K562 (cell line): ENCODE data around the gene DIS3L2. TPM values are rescaled to one million over a fixed set of nuclear protein-coding genes. Genes with fewer than 3 reads are reported as not detected.

Experiments
- ATAC-seq: fragments of 200-7000 bp; cut with Tn5 transposase; 3 replicates; pipeline ENCODE4 v1.9.1; 2020; ENCODE audit warnings: moderate library complexity
- BruUV-seq: library from RNA; stranded (reverse); fragments of 400-500 nt; replicated peaks from 2 replicates; lab custom pipeline; 2021; lab: Mats Ljungman, UMichigan
- CTCF ChIA-PET: fragments of 300-600 bp; formaldehyde crosslinking; extraction: SDS; loops from one replicate; lab custom pipeline; 2021; ENCODE audit warnings: low intra/inter-chr PET ratio; lab: Yijun Ruan, JAX
- POLR2A ChIA-PET: fragments of 300-600, 350-650 bp; sonication (Branson Sonifier 250); formaldehyde crosslinking; extraction: SDS; loops from one replicate; lab custom pipeline; 2021; ENCODE audit warnings: antibody characterized with exemption, inconsistent platforms; lab: Yijun Ruan, JAX
- DNase-seq, 4 experiments: peaks; one replicate each; pipeline versions ENCODE4 v3.0.0 to v3.0.0-alpha.2; 2011 to 2018; ENCODE audit warnings: low spot score in 3 of 4, mixed read lengths in 3 of 4; ENCODE audit errors: extremely low read depth in 1 of 4
- FAIRE-seq: peaks from 2 replicates; lab custom pipeline; 2011; peaks lifted over from hg19 to GRCh38; lab: Jason Lieb, UNC
- H2AFZ ChIP-seq: 2 replicates; pipeline ENCODE4 v1.6.0; 2011; ENCODE audit warnings: low read depth, low read length, control low read depth, inconsistent platforms
- H3K27ac ChIP-seq: fragments of 200-600 bp; 3 replicates; pipeline ENCODE4 v1.8.0; 2011; ENCODE audit warnings: low read depth, mild to moderate bottlenecking, control low read depth, inconsistent platforms, low read length, moderate library complexity, mixed read lengths; ENCODE audit errors: extremely low read depth
- H3K27me3 ChIP-seq, 2 experiments: fragments of 300-600 bp in 1 of 2; 2 replicates in 1 of 2; 3 replicates in 1 of 2; pipeline versions ENCODE4 v1.6.0 to v1.8.0; 2011; ENCODE audit warnings: inconsistent platforms in 2 of 2, low read length in 2 of 2, mild to moderate bottlenecking in 1 of 2, mixed read lengths in 1 of 2, moderate library complexity in 1 of 2; ENCODE audit not compliant: control insufficient read depth in 2 of 2, insufficient read depth in 2 of 2
- H3K36me3 ChIP-seq: fragments of 300-600 bp; 3 replicates; pipeline ENCODE4 v1.8.0; 2011; ENCODE audit warnings: mild to moderate bottlenecking, low read length, inconsistent platforms; ENCODE audit not compliant: control insufficient read depth, insufficient read depth
- H3K4me1 ChIP-seq, 2 experiments: fragments of 200-600 bp in 1 of 2; replicated peaks in 1 of 2; 2 replicates in 1 of 2; 3 replicates in 1 of 2; pipeline versions ENCODE4 v1.5.1 to v1.8.0; 2011; ENCODE audit warnings: inconsistent platforms in 2 of 2, low read length in 2 of 2, mild to moderate bottlenecking in 1 of 2, mixed read lengths in 1 of 2, moderate library complexity in 1 of 2; ENCODE audit not compliant: control insufficient read depth in 2 of 2, insufficient read depth in 2 of 2
- H3K4me2 ChIP-seq: 2 replicates; pipeline ENCODE4 v1.6.1; 2011; ENCODE audit warnings: low read length, control low read depth, inconsistent platforms, mixed read lengths; ENCODE audit not compliant: insufficient read depth
- H3K4me3 ChIP-seq: fragments of 200-600 bp; sonication (generic), shearing (Covaris generic); 2 replicates; pipeline ENCODE4 v1.5.1; 2016; ENCODE audit warnings: control low read depth, inconsistent platforms
- H3K79me2 ChIP-seq: fragments of 200-600 bp; 3 replicates; pipeline ENCODE4 v1.8.0; 2011; ENCODE audit warnings: low read length, inconsistent platforms; ENCODE audit not compliant: control insufficient read depth, insufficient read depth
- H3K9ac ChIP-seq, 2 experiments: 2 replicates each; pipeline versions ENCODE4 v1.6.0 to v1.6.1; 2011; ENCODE audit warnings: low read depth in 2 of 2, low read length in 2 of 2, control low read depth in 1 of 2, inconsistent platforms in 1 of 2, mild to moderate bottlenecking in 1 of 2, mixed read lengths in 1 of 2; ENCODE audit not compliant: insufficient read depth in 1 of 2
- H3K9me1 ChIP-seq: one replicate; pipeline ENCODE4 v1.6.0; 2011; ENCODE audit warnings: inconsistent platforms, mild to moderate bottlenecking, low read length, moderate library complexity; ENCODE audit not compliant: control insufficient read depth, insufficient read depth
- H3K9me3 ChIP-seq: replicated peaks from 2 replicates; pipeline ENCODE4 v1.5.1; 2011; ENCODE audit warnings: low read depth, low read length, inconsistent platforms; ENCODE audit not compliant: control insufficient read depth, insufficient read depth
- H4K20me1 ChIP-seq: replicated peaks from 2 replicates; pipeline ENCODE4 v1.6.1; 2011; ENCODE audit warnings: low read length, inconsistent platforms, mixed read lengths; ENCODE audit not compliant: control insufficient read depth, insufficient read depth
- BRD9 ChIP-seq: fragments of 450-650 bp; IDR thresholded peaks from 2 replicates; pipeline ENCODE4 v1.6.1; 2018; ENCODE audit warnings: low read depth; ENCODE audit not compliant: partially characterized antibody
- CEBPZ ChIP-seq: fragments of 150-350 bp; IDR thresholded peaks from 2 replicates; pipeline ENCODE4 v1.6.1; 2014; ENCODE audit warnings: low read depth, mild to moderate bottlenecking, low read length, borderline replicate concordance
- CHD1 ChIP-seq: fragments of 200-600 bp; sonication (generic); IDR thresholded peaks from one replicate; pipeline ENCODE4 v1.6.1; 2012; ENCODE audit warnings: mild to moderate bottlenecking, moderate library complexity, low read length, inconsistent platforms
- CHD4 ChIP-seq: fragments of 200-600 bp; sonication (generic); IDR thresholded peaks from 3 replicates; pipeline ENCODE4 v1.6.1; 2012; ENCODE audit warnings: low read depth, mild to moderate bottlenecking, mixed read lengths, low read length, inconsistent platforms; ENCODE audit not compliant: insufficient read depth, insufficient replicate concordance, poor library complexity, severe bottlenecking
- CXXC5 ChIP-seq: fragments of 250-450 bp; sonication (Bioruptor Pico); IDR thresholded peaks from 2 replicates; pipeline ENCODE4 v1.8.0; 2022; ENCODE audit warnings: inconsistent platforms, mild to moderate bottlenecking, moderate library complexity
- ELK1 ChIP-seq: sonication (generic); formaldehyde crosslinking; IDR thresholded peaks from 2 replicates; pipeline ENCODE4 v1.8.1; 2022; ENCODE audit warnings: missing genetic modification reagents
- HMGXB4 ChIP-seq: sonication (generic); formaldehyde crosslinking; IDR thresholded peaks from 2 replicates; pipeline ENCODE4 v1.8.1; 2023; ENCODE audit warnings: mild to moderate bottlenecking, missing genetic modification reagents
- HNRNPL ChIP-seq: fragments of 200-400 bp; formaldehyde crosslinking; IDR thresholded peaks from 2 replicates; pipeline ENCODE4 v1.6.1; 2017; ENCODE audit warnings: low read depth, mild to moderate bottlenecking, low read length
- KLF13 ChIP-seq: fragments of 450-650 bp; IDR thresholded peaks from 2 replicates; pipeline ENCODE4 v1.6.1; 2016; ENCODE audit warnings: missing genetic modification characterization, low read depth, mild to moderate bottlenecking, missing compliant biosample characterization, moderate library complexity, borderline replicate concordance
- SMAD1 ChIP-seq: fragments of 150-350 bp; IDR thresholded peaks from 2 replicates; pipeline ENCODE4 v1.6.1; 2014; ENCODE audit warnings: low read length, low read depth; ENCODE audit not compliant: partially characterized antibody
- SNRNP70 ChIP-seq: fragments of 200-400 bp; formaldehyde crosslinking; optimal IDR thresholded peaks from 2 replicates; pipeline ENCODE3; 2017; ENCODE audit warnings: low read depth, low read length
- STAG1 ChIP-seq: sonication (generic); formaldehyde crosslinking; IDR thresholded peaks from 2 replicates; pipeline ENCODE4 v1.5.0; 2020; ENCODE audit warnings: missing genetic modification reagents, borderline replicate concordance
- TEAD1 ChIP-seq, 2 experiments: fragments of 450-650 bp in 1 of 2; sonication (generic) in 1 of 2; formaldehyde crosslinking; IDR thresholded peaks; 2 replicates each; pipeline versions ENCODE4 v1.4.0 to v1.8.0; 2020 to 2022; ENCODE audit warnings: mild to moderate bottlenecking in 2 of 2, missing genetic modification reagents in 1 of 2
- ZBTB26 ChIP-seq: fragments of 450-650 bp; formaldehyde crosslinking; IDR thresholded peaks from 2 replicates; pipeline ENCODE4 v1.4.0; 2022; ENCODE audit warnings: missing genetic modification characterization
- ZC3H4 ChIP-seq: sonication (generic); formaldehyde crosslinking; IDR thresholded peaks from 2 replicates; pipeline ENCODE4 v1.9.0; 2021; ENCODE audit warnings: missing genetic modification reagents, borderline replicate concordance
- WGBS: fragments of 100-300 bp; shearing (Covaris generic); methylation state at CpG from one replicate; pipeline ENCODE4 v1.1.6; 2016; ENCODE audit warnings: low coverage, mixed read lengths; ENCODE audit not compliant: insufficient coverage; ENCODE audit errors: missing lambda C conversion rate; 5-methylcytosine and 5-hydroxymethylcytosine counted together
- in situ Hi-C: fragments of 300-500 bp; cut with MboI; formaldehyde crosslinking; loops from 4 replicates; pipeline ENCODE4 v1.15.0; 2018; ENCODE audit warnings: inconsistent platforms, mixed read lengths
- intact Hi-C: fragments of 100-400 bp; cut with micrococcal nuclease; formaldehyde crosslinking; loops from 2 replicates; pipeline ENCODE4 v1.14.2; 2022
- polyA plus RNA-seq, 8 experiments: library from polyadenylated mRNA; depleted of rRNA in 4 of 8; stranded (reverse) in 5 of 8; unstranded in 3 of 8; fragments of >200 nt; fragmentation: Nextera tagmentation in 2 of 8; fragmentation: Illumina TruSeq in 1 of 8; extraction: Ambion mirVana in 2 of 8; extraction: Trizol in 1 of 8; gene quantifications; 2 replicates each; pipeline versions ENCODE4 v1.2.1 to v1.2.3, GENCODE V29; 2011 to 2014; ENCODE audit warnings: inconsistent platforms in 1 of 8, missing spikeins in 1 of 8
- total RNA-seq, 7 experiments: library from RNA; depleted of rRNA in 6 of 7; stranded (reverse); fragments of >200 nt in 6 of 7; fragmentation: Illumina TruSeq in 2 of 7; extraction: Trizol in 2 of 7; gene quantifications; 2 replicates each; pipeline versions ENCODE4 v1.2.1 to v1.2.3, GENCODE V29; 2011 to 2021; ENCODE audit warnings: low replicate concordance in 1 of 7

The DIS3L2 gene
- total and polyA plus RNA-seq, 9 of the 15 experiments (the other 6 are each of a cell fraction or from before 2014, with no cell fraction given): 1.5 to 19.2 (median 11.2) TPM

- H3K27ac ChIP-seq: no peak overlapping the region
- in situ Hi-C loops (loop anchor here (10.0 kb wide), 1 partner anchor 173 kb away; no protein-coding TSS in a partner anchor), intact Hi-C loops (no loop called here)
- ChIA-PET CTCF (no interaction called here), POLR2A (interaction anchor here (0.6 kb wide), 1 partner anchor 43 kb away, joined by 3 read pairs; no protein-coding TSS in a partner anchor)
- no peaks in the 10 kb centered on the region for H3K36me3 ChIP-seq
- WGBS: 30% methylated on average over 9 of the region's 12 CpGs
- FAIRE-seq (no peak), ATAC-seq (peak; percentile 35), DNase-seq (no peak)
- no peak overlapping the region for H3K4me3 ChIP-seq
- no peak overlapping the region for H2AFZ ChIP-seq
- peaks cover 0 to 3% of the 10 kb centered on the region in 2 experiments; a peak in 1 of 5 replicates for H3K4me1 ChIP-seq
- no peaks in the 10 kb centered on the region for H3K9me3 ChIP-seq
- H3K9me1 ChIP-seq: no peaks in the 10 kb centered on the region
- BruUV-seq: no TSS peak
- no peaks in the 10 kb centered on the region for H4K20me1 ChIP-seq
- no peak overlapping the region for H3K9ac ChIP-seq
- H3K79me2 ChIP-seq: no peaks in the 10 kb centered on the region
- H3K27me3 ChIP-seq: peaks cover 0 to 5% of the 10 kb centered on the region in 2 experiments; a peak in 2 of 5 replicates
- no peak overlapping the region for H3K4me2 ChIP-seq
- TF ChIP-seq HMGXB4 (CRISPR knock-in tag) (no peak), CXXC5 (no peak), HNRNPL (no peak), KLF13 (tag) (no peak), ELK1 (CRISPR knock-in tag) (no peak), BRD9 (no peak), ZC3H4 (CRISPR knock-in tag) (no peak), CHD4 (no peak), TEAD1 (CRISPR knock-in tag; IDR thresholded peaks at IDR 0.05) (no peak), CHD1 (no peak), ZBTB26 (CRISPR knock-in tag) (no peak), SNRNP70 (no peak), SMAD1 (no peak), STAG1 (no peak), CEBPZ (no peak)
Observed at GRCh38 chr2:231941673-231942072, 19.8 kb upstream of the DIS3L2 start.
